ENCODE data around the gene OVOL1. TPM values are rescaled to one million over a fixed set of nuclear protein-coding genes. Genes with fewer than 3 reads are reported as not detected.

Gene OVOL1
- total and polyA plus RNA-seq, 2 experiments from 2014 or later: 1.5 to 3.3 TPM

GRCh38 chr11:65810046-65810868, 23.4 kb downstream of the OVOL1 start:
- TF ChIP-seq, protein P1, sequence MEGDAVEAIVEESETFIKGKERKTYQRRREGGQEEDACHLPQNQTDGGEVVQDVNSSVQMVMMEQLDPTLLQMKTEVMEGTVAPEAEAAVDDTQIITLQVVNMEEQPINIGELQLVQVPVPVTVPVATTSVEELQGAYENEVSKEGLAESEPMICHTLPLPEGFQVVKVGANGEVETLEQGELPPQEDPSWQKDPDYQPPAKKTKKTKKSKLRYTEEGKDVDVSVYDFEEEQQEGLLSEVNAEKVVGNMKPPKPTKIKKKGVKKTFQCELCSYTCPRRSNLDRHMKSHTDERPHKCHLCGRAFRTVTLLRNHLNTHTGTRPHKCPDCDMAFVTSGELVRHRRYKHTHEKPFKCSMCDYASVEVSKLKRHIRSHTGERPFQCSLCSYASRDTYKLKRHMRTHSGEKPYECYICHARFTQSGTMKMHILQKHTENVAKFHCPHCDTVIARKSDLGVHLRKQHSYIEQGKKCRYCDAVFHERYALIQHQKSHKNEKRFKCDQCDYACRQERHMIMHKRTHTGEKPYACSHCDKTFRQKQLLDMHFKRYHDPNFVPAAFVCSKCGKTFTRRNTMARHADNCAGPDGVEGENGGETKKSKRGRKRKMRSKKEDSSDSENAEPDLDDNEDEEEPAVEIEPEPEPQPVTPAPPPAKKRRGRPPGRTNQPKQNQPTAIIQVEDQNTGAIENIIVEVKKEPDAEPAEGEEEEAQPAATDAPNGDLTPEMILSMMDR (conservative IDR thresholded peaks at IDR 0.05; ENCODE audit: low read depth in 2 of 2): peak in 1 of 2 experiments; percentile 30; a peak in 1 of 4 replicates
- TF ChIP-seq EZH2 (IDR thresholded peaks at IDR 0.05; ENCODE audit: low read depth, unreplicated experiment): no peak
- no peaks in the 10 kb centered on the region for H3K27me3 ChIP-seq (ENCODE audit: insufficient read depth)
- no peak overlapping the region for H2AFZ ChIP-seq
- Mint-ChIP-seq H3K27me3 (ENCODE audit: insufficient read depth, low read depth, poor library complexity) (peaks cover 7% of the 10 kb centered on the region), H3K36me3 (ENCODE audit: low read depth) (no peaks in the 10 kb centered on the region), H3K27ac (no peak overlapping the region), H3K9me3 (no peaks in the 10 kb centered on the region; the same call in 2 of the 3 replicates), H3K4me1 (no peaks in the 10 kb centered on the region), H3K4me3 (no peak overlapping the region)
- no peaks in the 10 kb centered on the region for H3F3A ChIP-seq (replicated peaks; ENCODE audit: low read depth)
- no peaks in the 10 kb centered on the region for H4K20me1 ChIP-seq (replicated peaks; ENCODE audit: insufficient read depth)
- DNase-seq (ENCODE audit: low spot score) (no peak), ATAC-seq (peak; percentile 53)
- H3K79me2 ChIP-seq (replicated peaks; ENCODE audit: insufficient read depth): no peaks in the 10 kb centered on the region
- H3K4me3 ChIP-seq: no peak overlapping the region
- no peak overlapping the region for H3K4me2 ChIP-seq
- no peaks in the 10 kb centered on the region for H3K9me2 ChIP-seq (ENCODE audit: insufficient read depth)
- no peaks in the 10 kb centered on the region for H3K36me3 ChIP-seq (ENCODE audit: insufficient read depth)
- no peaks in the 10 kb centered on the region for H3K4me1 ChIP-seq (ENCODE audit: insufficient read depth)
- H3K27ac ChIP-seq (ENCODE audit: low read depth): no peak overlapping the region

GRCh38 chr11:65811764-65812475, 25.1 kb downstream of the OVOL1 start:
- Histone ChIP-seq H3F3A (replicated peaks; ENCODE audit: low read depth) (no peaks in the 10 kb centered on the region), H3K4me3 (no peak overlapping the region), H4K20me1 (replicated peaks; ENCODE audit: insufficient read depth) (no peaks in the 10 kb centered on the region), H3K4me2 (no peak overlapping the region), H3K79me2 (replicated peaks; ENCODE audit: insufficient read depth) (no peaks in the 10 kb centered on the region), H3K27ac (ENCODE audit: low read depth) (no peak overlapping the region), H3K4me1 (ENCODE audit: insufficient read depth) (no peaks in the 10 kb centered on the region; the same call in 1 of the 2 replicates), H3K27me3 (ENCODE audit: insufficient read depth) (peaks cover 3% of the 10 kb centered on the region; the same call in 1 of the 2 replicates), H3K9me2 (ENCODE audit: insufficient read depth) (no peaks in the 10 kb centered on the region), H3K36me3 (ENCODE audit: insufficient read depth) (no peaks in the 10 kb centered on the region), H2AFZ (no peak overlapping the region)
- Mint-ChIP-seq H3K27ac (no peak overlapping the region), H3K9me3 (no peaks in the 10 kb centered on the region; the same call in 2 of the 3 replicates), H3K4me1 (no peaks in the 10 kb centered on the region), H3K36me3 (ENCODE audit: low read depth) (no peaks in the 10 kb centered on the region), H3K4me3 (no peak overlapping the region), H3K27me3 (ENCODE audit: insufficient read depth, low read depth, poor library complexity) (peaks cover 10% of the 10 kb centered on the region)
- no peak for DNase-seq (ENCODE audit: low spot score)
- ATAC-seq: peak; percentile 36; the same call in 2 of the 3 replicates
- TF ChIP-seq POLR2AphosphoS5 (IDR thresholded peaks at IDR 0.05; ENCODE audit: low read depth): no peak
- no peak for TF ChIP-seq STAT1 (IDR thresholded peaks at IDR 0.05; ENCODE audit: unreplicated experiment)
- TF ChIP-seq EZH2 (IDR thresholded peaks at IDR 0.05; ENCODE audit: low read depth, unreplicated experiment): no peak
- TF ChIP-seq JUNB (IDR thresholded peaks at IDR 0.05; ENCODE audit: unreplicated experiment): no peak
- TF ChIP-seq, protein P2, sequence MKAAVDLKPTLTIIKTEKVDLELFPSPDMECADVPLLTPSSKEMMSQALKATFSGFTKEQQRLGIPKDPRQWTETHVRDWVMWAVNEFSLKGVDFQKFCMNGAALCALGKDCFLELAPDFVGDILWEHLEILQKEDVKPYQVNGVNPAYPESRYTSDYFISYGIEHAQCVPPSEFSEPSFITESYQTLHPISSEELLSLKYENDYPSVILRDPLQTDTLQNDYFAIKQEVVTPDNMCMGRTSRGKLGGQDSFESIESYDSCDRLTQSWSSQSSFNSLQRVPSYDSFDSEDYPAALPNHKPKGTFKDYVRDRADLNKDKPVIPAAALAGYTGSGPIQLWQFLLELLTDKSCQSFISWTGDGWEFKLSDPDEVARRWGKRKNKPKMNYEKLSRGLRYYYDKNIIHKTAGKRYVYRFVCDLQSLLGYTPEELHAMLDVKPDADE (IDR thresholded peaks at IDR 0.05): no peak
- no peak for TF ChIP-seq ZNF331 (CRISPR knock-in tag; IDR thresholded peaks at IDR 0.05; ENCODE audit: low read depth)
- TF ChIP-seq CREB1 (CRISPR knock-in tag; IDR thresholded peaks at IDR 0.05; ENCODE audit: low read depth): no peak
- TF ChIP-seq, protein P3, sequence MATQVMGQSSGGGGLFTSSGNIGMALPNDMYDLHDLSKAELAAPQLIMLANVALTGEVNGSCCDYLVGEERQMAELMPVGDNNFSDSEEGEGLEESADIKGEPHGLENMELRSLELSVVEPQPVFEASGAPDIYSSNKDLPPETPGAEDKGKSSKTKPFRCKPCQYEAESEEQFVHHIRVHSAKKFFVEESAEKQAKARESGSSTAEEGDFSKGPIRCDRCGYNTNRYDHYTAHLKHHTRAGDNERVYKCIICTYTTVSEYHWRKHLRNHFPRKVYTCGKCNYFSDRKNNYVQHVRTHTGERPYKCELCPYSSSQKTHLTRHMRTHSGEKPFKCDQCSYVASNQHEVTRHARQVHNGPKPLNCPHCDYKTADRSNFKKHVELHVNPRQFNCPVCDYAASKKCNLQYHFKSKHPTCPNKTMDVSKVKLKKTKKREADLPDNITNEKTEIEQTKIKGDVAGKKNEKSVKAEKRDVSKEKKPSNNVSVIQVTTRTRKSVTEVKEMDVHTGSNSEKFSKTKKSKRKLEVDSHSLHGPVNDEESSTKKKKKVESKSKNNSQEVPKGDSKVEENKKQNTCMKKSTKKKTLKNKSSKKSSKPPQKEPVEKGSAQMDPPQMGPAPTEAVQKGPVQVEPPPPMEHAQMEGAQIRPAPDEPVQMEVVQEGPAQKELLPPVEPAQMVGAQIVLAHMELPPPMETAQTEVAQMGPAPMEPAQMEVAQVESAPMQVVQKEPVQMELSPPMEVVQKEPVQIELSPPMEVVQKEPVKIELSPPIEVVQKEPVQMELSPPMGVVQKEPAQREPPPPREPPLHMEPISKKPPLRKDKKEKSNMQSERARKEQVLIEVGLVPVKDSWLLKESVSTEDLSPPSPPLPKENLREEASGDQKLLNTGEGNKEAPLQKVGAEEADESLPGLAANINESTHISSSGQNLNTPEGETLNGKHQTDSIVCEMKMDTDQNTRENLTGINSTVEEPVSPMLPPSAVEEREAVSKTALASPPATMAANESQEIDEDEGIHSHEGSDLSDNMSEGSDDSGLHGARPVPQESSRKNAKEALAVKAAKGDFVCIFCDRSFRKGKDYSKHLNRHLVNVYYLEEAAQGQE (IDR thresholded peaks at IDR 0.05; ENCODE audit: unreplicated experiment): no peak

Data from GM23338 (cell line).